Activated CD8-positive, alpha-beta memory T cell treated with anti-CD3 and anti-CD28 coated beads for 24 hours (primary cell): ENCODE data around the gene BCAR1.
"Not testable (repeated sequence)": the region's sequence is repeated elsewhere in the genome, so short reads cannot be mapped to it uniquely, and the experiment has no call there.

ENCODE experiments used
- DNase-seq: peaks from one replicate; pipeline ENCODE4 v3.0.0-alpha.2; 2020

BCAR1 gene

DNA sequence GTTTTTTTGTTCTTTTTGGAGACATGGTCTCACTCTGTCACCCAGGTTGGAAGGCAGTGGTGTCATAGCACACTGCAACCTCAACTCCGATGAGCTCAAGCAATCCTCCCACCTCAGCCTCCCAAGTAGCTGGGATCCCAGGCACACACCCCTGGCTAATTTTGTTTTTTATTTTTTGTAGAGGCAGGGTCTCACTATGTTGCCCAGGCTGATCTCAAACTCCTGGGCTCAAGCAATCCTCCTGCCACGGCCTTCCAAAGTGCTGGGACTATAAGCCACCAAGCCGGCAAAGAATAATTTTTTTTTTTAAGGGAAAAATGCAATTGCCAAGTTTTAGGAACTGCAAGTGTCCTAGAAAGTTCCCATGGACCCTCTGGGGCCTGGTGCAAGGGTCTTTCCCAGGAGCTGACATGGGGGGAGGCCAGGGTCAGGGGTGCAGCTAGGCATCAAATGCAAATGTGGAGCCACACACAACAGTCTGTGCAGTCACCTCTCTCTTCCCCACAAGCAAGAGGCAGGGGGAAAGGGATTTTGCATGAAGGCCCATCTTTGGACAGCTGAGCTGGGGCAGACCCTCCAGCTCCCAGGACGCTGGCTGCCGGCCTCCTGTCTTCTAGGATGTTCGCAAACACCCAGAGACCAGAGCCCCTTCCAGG is 20.1 kb upstream of the BCAR1 start:
- DNase-seq, result no peak

- not testable (repeated sequence) for DNase-seq
Observed at GRCh38 chr16:75269358-75269757, 17.9 kb upstream of the BCAR1 start.

DNA sequence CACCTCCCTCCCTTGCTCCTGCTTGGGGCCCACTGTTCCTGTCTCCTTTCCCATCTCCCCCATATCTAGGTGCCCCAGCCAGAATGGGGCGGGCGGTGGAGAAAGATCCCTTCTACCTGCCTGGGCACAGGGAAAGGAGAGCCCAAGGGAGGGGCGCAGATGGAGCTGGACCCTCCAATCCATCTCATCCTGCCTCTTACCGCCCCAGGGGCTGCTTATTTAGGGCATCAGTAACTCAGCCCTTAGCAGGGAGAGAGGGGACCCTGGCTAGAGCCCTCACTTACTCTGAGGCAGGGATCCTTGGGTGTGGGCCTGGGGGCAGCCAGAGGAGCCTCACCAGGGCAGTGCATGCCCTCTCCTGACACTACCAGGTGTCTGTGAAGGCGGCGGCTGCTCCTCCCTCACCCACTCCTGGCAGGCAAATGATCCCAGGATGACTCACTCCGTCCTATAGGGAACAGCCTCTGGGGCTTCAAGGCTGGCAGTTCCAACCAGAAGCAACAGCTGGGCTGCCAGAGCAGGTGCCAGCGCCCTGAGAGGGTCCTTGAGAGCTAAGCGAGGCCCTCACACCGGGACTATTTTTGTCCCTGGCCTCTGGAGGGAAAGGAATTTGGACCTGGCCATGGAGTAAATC is 16.3 kb upstream of the BCAR1 start:
- DNase-seq, result no peak

- no peak for DNase-seq
Observed at GRCh38 chr16:75266738-75267630, 15.6 kb upstream of the BCAR1 start.

DNA sequence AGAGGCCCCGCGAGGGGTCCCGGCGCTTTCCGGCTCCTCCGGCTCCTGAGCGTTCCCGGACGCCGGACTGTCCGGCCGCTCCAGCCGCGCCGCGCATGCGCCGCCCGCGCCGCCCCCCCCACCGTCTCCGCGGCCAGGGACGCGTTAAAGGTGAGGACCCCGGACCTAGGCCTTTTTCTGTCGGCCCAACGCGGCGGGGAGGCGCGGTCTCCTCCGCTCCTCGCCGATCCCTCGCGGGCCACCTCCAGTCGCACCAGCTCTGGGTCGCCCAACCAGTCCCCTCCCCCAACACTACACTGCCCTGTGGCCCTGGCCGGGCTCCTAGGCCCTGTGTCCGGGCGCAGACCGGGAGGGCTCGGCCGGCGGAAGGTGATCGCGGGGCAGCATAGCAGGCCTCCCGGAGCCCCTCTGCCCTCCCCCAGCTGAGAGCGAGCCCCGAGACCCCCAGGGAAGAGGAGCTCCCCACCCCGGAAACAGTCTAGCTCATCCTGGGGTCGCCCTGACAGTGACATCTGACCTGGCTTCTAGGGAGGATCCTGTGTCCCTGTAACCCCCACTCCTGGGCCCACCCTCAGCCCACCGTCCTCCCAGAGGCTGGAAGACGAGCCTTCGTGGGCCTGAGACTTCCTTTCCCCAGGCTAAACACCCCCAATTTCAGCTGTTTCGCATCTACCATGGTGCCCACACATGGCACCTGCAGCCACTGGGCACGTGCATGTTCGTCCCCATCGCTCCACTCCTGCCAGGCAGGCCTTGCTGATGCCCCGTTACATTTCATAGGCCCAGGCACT is 14.7 kb upstream of the BCAR1 start:
- DNase-seq, result no peak

- no peak for DNase-seq
Observed at GRCh38 chr16:75264999-75265910, 13.8 kb upstream of the BCAR1 start.

GRCh38 chr16:75264457-75264998 is 13.1 kb upstream of the BCAR1 start:
- DNase-seq, result no peak

DNA sequence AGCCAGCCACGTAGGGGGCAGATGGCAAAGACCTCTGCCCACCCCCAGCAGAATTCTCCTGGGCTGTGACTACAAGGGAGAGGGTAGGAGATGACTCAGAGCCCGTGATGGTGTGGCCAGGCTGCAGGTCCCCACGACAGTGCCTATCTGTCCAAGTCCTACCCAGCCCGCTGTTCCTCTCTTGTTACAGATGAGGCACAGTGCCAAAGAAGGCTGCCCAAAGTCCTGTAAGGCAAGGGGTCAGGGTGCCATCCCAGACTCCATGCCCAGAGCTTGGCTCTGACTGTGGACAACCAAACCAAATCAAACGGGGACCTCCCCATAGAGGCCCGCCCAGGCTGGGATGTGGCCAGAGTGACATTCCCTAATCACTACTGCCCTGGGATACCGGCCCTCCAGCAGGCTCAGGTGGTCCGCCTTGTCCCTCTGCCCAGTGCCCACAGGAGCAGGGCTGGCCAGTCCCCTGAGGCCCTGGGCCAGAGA is 12.6 kb upstream of the BCAR1 start:
- DNase-seq, result no peak

GRCh38 chr16:75263291-75263962 is 12.0 kb upstream of the BCAR1 start:
- no peak for DNase-seq

DNA sequence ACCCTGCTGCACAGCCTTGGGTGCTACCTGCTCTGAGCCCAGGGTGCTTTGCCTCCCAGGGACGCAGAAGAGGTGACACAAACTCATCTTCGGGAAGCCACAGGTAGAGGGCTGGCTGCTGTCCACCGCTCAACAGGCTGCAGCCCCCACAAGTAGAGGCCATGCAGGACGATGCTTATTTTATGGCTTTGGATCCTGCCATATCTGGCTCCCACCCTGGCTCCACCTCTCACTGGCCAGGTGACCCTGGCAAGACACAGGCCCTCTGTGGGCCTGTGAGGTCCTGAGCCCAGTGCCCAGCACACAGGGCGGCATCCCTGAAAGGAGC is 11.3 kb upstream of the BCAR1 start:
- no peak for DNase-seq

GRCh38 chr16:75262104-75262799 is 10.8 kb upstream of the BCAR1 start:
- DNase-seq, result no peak

GRCh38 chr16:75261590-75262078 is 10.2 kb upstream of the BCAR1 start:
- no peak for DNase-seq

GRCh38 chr16:75260851-75261589 is 9.6 kb upstream of the BCAR1 start:
- DNase-seq, result no peak

- DNase-seq, result no peak
Observed at GRCh38 chr16:75258807-75259141, 7.3 kb upstream of the BCAR1 start.

GRCh38 chr16:75257886-75258806 is 6.7 kb upstream of the BCAR1 start:
- DNase-seq, result no peak

GRCh38 chr16:75256696-75257343 is 5.4 kb upstream of the BCAR1 start:
- DNase-seq, result no peak

GRCh38 chr16:75256059-75256571 is 4.7 kb upstream of the BCAR1 start:
- DNase-seq, result no peak
